Measurements from ENCODE around the gene CMTM4. TPM values are rescaled to one million over a fixed set of nuclear protein-coding genes. Genes with fewer than 3 reads are reported as not detected.
A peak's percentile ranks its signal among the peaks of the same experiment; 100 is the strongest.

Gene CMTM4
- total RNA-seq, 4 donors from 2014 or later: 6.1 to 41.5 (median 15.1) TPM

DNA sequence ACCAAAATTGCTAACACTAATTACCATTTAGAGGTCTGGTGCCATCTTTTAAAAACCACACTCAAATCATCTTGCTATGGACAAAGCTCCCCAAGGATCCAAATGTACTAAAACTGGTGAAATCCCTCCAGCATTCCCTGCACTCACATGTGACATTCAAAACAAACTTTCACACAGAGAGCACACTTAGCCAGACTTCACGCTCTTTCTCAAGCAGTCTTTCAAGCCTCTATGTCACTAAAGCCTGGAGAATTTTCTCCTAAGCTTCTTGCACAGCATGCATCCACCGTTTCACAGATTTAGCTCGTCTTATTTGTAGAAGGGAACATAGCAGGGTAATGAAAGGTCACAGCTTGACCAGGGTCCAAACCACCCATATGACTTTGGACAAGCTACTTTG is 72.8 kb downstream of the CMTM4 start:
- Histone ChIP-seq H3K27ac (no peak overlapping the region), H3K36me3 (no peaks in the 10 kb centered on the region), H3K4me3 (no peak overlapping the region), H3K9me3 (no peaks in the 10 kb centered on the region), H3K27me3 (no peaks in the 10 kb centered on the region), H3K4me1 (peaks cover 0 to 3% of the 10 kb centered on the region in 2 donors)
- intact Hi-C loops (cut with DNase I; ENCODE audit: low total_unique reads): no loop called here
- TF ChIP-seq, protein P1, sequence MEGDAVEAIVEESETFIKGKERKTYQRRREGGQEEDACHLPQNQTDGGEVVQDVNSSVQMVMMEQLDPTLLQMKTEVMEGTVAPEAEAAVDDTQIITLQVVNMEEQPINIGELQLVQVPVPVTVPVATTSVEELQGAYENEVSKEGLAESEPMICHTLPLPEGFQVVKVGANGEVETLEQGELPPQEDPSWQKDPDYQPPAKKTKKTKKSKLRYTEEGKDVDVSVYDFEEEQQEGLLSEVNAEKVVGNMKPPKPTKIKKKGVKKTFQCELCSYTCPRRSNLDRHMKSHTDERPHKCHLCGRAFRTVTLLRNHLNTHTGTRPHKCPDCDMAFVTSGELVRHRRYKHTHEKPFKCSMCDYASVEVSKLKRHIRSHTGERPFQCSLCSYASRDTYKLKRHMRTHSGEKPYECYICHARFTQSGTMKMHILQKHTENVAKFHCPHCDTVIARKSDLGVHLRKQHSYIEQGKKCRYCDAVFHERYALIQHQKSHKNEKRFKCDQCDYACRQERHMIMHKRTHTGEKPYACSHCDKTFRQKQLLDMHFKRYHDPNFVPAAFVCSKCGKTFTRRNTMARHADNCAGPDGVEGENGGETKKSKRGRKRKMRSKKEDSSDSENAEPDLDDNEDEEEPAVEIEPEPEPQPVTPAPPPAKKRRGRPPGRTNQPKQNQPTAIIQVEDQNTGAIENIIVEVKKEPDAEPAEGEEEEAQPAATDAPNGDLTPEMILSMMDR (IDR thresholded peaks at IDR 0.05): no peak
- no peak for TF ChIP-seq POLR2A (IDR thresholded peaks at IDR 0.05)
- no peak for DNase-seq

DNA sequence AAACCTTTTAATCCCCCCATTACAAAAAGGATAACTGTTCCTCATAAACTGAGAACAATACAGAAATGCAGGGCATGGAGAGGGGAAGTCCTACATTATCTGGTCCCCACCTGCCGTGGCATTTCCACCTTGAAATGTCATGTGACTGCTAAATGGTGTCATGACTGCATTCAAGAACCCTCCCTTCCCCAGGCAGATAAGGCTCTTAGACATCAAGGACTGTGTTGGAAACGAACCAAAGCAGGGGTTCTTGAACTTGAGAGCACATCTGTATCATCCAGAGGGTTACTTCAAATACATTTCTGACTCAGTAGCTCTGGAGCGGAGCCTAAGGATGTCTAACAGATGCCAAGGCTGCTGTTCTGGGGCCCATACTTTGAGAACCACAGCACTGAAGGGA is 73.7 kb downstream of the CMTM4 start:
- no peak for DNase-seq
- H3K36me3 ChIP-seq: no peaks in the 10 kb centered on the region
- no peaks in the 10 kb centered on the region for H3K27me3 ChIP-seq
- H3K27ac ChIP-seq: no peak overlapping the region
- no peak overlapping the region for H3K4me3 ChIP-seq
- no peak for TF ChIP-seq POLR2A (IDR thresholded peaks at IDR 0.05)
- intact Hi-C loops (cut with DNase I; ENCODE audit: low total_unique reads): no loop called here
- H3K9me3 ChIP-seq: no peaks in the 10 kb centered on the region
- H3K4me1 ChIP-seq: peaks cover 0 to 5% of the 10 kb centered on the region in 2 donors

DNA sequence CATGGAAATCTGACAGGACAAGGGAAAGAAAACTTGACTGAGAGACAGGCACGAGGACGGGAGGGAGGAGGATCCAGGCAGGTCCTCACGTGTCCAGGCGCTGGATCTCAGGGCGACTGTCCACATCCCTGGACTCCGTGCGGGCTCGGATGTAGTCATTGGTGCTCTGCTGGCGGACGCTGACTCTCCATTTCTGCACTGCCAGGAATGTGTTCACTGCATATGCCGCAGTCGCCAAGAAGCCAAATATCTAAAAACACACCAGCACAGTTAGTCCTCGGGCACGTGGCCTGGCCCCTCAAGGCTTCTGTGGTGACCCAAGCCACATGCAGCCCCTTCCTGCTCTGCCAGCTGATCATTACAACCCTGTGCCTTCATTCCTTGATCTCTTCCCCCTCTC is 74.6 kb downstream of the CMTM4 start:
- Histone ChIP-seq H3K36me3 (no peaks in the 10 kb centered on the region), H3K27me3 (no peaks in the 10 kb centered on the region), H3K4me1 (peaks cover 0 to 5% of the 10 kb centered on the region in 2 donors), H3K9me3 (no peaks in the 10 kb centered on the region), H3K27ac (no peak overlapping the region), H3K4me3 (no peak overlapping the region)
- intact Hi-C loops (cut with DNase I; ENCODE audit: low total_unique reads): no loop called here
- TF ChIP-seq, protein P1 (IDR thresholded peaks at IDR 0.05): no peak
- no peak for TF ChIP-seq POLR2A (IDR thresholded peaks at IDR 0.05)
- no peak for DNase-seq

DNA sequence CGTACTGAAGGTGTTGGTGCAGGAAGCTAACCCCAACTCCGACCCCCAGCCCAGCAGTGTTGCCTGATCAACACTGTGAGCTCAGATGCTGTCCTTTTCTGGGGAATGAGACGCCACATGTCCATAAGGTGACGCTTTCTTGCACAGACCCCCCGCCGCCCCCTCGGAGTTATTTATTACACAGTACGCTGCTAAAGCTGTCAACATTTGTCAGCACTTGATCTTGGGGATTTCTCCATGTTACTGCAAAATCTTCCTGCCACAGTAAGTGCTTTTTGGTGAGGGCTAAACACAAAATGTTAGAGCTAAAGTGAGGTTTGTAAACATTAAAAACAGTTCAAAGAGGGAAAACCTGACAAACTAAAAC is 76.1 kb downstream of the CMTM4 start:
- intact Hi-C loops (cut with DNase I; ENCODE audit: low total_unique reads): no loop called here
- TF ChIP-seq, protein P1 (IDR thresholded peaks at IDR 0.05): no peak
- TF ChIP-seq POLR2A (IDR thresholded peaks at IDR 0.05): no peak

DNA sequence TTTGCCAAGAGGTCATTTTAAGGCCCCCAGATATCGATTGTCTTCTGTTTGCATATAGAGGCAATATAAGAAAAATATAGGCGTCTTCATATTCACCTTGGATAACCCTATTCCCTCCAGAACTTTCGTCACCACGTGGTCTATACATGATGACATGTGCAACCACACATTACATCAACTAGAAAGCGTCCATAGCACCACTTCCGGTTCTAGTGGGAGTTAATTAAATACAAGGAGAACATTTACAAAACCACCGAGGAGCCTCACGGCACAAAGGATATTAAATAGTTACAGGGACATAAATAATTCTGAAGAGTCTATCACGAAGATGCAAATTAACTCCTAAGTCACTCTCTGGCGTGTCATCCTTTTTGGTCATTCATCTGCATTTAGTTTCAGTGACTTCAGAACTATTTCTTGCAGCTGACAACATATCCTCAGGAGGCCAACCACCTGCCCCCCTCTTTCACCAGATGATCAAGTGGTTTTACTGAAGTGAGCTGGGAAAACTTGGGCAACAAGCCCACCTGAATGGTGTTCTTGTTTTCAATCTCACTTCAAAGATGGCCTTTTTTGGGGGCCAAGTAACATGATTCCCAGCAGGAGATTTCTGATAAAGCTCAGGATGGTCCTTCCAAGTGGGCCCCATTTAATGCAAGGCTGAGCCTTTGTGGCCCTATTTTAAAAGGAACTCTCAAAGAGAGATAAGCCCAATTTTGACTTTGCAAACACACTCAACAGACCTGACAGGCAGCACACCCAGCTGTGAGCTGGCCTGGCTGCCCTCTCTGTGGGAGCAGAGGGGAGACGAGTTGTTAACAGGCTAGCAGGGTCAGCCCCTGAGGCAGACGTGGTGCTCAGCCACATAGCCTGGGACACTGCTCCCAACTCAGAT is 76.8 kb downstream of the CMTM4 start:
- no peak for DNase-seq
- Histone ChIP-seq H3K4me3 (no peak overlapping the region), H3K9me3 (no peaks in the 10 kb centered on the region), H3K27me3 (no peaks in the 10 kb centered on the region), H3K4me1 (peaks cover 0 to 5% of the 10 kb centered on the region in 2 donors), H3K36me3 (no peaks in the 10 kb centered on the region), H3K27ac (no peak overlapping the region)
- intact Hi-C loops (cut with DNase I; ENCODE audit: low total_unique reads): no loop called here
- TF ChIP-seq POLR2A (IDR thresholded peaks at IDR 0.05): no peak

More for the DNA sequence above, 76.1 kb downstream of the CMTM4 start:
- no peak overlapping the region for H3K4me3 ChIP-seq
- no peaks in the 10 kb centered on the region for H3K9me3 ChIP-seq
- H3K27ac ChIP-seq: no peak overlapping the region
- H3K4me1 ChIP-seq: peaks cover 0 to 5% of the 10 kb centered on the region in 2 donors
- DNase-seq: no peak
- H3K36me3 ChIP-seq: no peaks in the 10 kb centered on the region
- H3K27me3 ChIP-seq: no peaks in the 10 kb centered on the region

DNA sequence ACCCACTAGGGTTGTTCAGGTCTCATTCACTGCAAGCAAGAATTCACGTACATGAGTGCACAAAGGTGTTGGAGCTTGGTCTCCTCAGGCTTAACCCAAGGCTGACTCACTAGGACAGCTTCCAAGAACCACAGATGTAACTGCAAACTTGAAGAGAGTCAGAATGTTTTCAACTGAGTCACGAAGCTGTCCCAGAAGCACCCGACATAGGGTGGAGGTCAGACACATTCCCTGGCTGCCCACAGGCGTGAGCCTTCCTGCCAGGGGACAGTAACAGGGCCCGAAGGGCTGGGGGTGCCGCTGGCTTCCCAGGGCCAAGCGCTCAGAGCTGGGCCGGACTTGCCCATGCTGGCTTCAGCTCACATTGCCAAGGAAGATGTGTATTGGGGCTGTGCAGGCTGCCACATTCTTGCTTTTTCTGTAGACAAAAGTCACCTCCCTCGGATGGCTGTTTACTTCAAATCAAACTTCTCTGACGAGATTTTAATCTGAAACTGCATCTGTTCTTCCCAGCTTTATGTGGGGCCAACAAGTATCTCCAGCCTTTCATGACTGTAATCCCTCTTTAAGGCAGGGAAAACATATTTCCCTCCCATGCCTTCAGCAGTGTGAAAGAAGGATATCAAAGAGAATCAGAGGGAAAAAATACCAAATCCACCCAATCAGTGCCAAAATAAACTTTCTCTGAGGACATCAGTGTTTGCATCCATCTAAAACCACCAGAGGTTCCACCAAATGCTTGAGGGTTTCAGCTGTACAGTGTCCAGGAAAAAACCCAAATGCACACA is 77.8 kb downstream of the CMTM4 start:
- no peaks in the 10 kb centered on the region for H3K27me3 ChIP-seq
- H3K27ac ChIP-seq: peak overlapping the region in 1 of 2 donors; percentile 37
- no peak overlapping the region for H3K4me3 ChIP-seq
- H3K4me1 ChIP-seq: peaks cover 0 to 5% of the 10 kb centered on the region in 2 donors
- no peak for TF ChIP-seq POLR2A (IDR thresholded peaks at IDR 0.05)
- TF ChIP-seq, protein P1 (IDR thresholded peaks at IDR 0.05): no peak
- no peaks in the 10 kb centered on the region for H3K36me3 ChIP-seq
- no peaks in the 10 kb centered on the region for H3K9me3 ChIP-seq
- intact Hi-C loops (cut with DNase I; ENCODE audit: low total_unique reads): no loop called here
- peak in 1 of 2 donors; percentile 53 for DNase-seq

Data from uterus (tissue), 4 donors.